Measurements from ENCODE around the gene RAB3C.
"Not testable (repeated sequence)": the region's sequence is repeated elsewhere in the genome, so short reads cannot be mapped to it uniquely, and the experiment has no call there.

Gene RAB3C

GRCh38 chr5:58582803-58583491 lies at the start of gene RAB3C:
TSS of gene RAB3C (plus strand) at chr5:58583075. CDS start at chr5:58583209, 134 bp downstream.
- peak; percentile 67 for DNase-seq (ENCODE audit: extremely low read depth, insufficient read length)
- TF ChIP-seq CTCF (IDR thresholded peaks at IDR 0.05; ENCODE audit: insufficient read depth, low read length, poor library complexity, severe bottlenecking) = no peak
- Histone ChIP-seq H3K27me3 (replicated peaks; ENCODE audit: control insufficient read depth, insufficient read depth, low read length) (peaks cover 3% of the 10 kb centered on the region), H3K4me3 (replicated peaks; ENCODE audit: low read depth, low read length) (peak within 1 kb of the TSS; percentile 51), H3K36me3 (ENCODE audit: control insufficient read depth, insufficient read depth, low read length) (no peaks in the 10 kb centered on the region)

- not testable (repeated sequence) for H3K4me3 ChIP-seq (replicated peaks; ENCODE audit: low read depth, low read length); H3K36me3 ChIP-seq (ENCODE audit: control insufficient read depth, insufficient read depth, low read length); H3K27me3 ChIP-seq (replicated peaks; ENCODE audit: control insufficient read depth, insufficient read depth, low read length); DNase-seq (ENCODE audit: extremely low read depth, insufficient read length)
Measured at GRCh38 chr5:58541935-58542334, 40.9 kb upstream of the RAB3C start.

- DNase-seq (ENCODE audit: extremely low read depth, insufficient read length) = no peak
- no peaks in the 10 kb centered on the region for H3K27me3 ChIP-seq (replicated peaks; ENCODE audit: control insufficient read depth, insufficient read depth, low read length)
- no peak for TF ChIP-seq CTCF (IDR thresholded peaks at IDR 0.05; ENCODE audit: insufficient read depth, low read length, poor library complexity, severe bottlenecking)
Measured at GRCh38 chr5:58542709-58543108, 40.2 kb upstream of the RAB3C start.

DNA sequence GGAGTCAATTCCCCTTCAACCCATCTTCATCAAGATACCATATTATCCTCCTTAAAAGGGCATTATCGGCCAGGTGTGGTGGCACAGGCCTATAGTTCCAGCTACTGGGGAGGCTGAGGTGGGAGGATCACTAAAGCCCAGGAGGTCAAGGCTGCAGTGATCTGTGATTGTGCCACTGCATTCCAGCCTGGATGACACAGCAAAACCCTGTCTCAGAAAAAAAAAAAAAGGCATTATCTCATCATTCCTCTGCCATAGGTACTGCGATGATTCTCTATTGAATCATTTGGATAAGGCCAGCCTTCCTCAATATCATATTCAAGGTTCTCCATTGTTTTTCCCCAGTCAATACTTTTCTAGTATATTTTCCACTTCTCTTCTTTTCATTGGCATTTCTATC lies 39.2 kb upstream of the RAB3C start:
- no peak for DNase-seq (ENCODE audit: extremely low read depth, insufficient read length)
- TF ChIP-seq CTCF (IDR thresholded peaks at IDR 0.05; ENCODE audit: insufficient read depth, low read length, poor library complexity, severe bottlenecking) = no peak
- H3K4me3 ChIP-seq (replicated peaks; ENCODE audit: low read depth, low read length) = no peak overlapping the region

More at GRCh38 chr5:58542709-58543108, 40.2 kb upstream of the RAB3C start:
- Histone ChIP-seq H3K36me3 (ENCODE audit: control insufficient read depth, insufficient read depth, low read length) (no peaks in the 10 kb centered on the region), H3K4me3 (replicated peaks; ENCODE audit: low read depth, low read length) (no peak overlapping the region)

DNA sequence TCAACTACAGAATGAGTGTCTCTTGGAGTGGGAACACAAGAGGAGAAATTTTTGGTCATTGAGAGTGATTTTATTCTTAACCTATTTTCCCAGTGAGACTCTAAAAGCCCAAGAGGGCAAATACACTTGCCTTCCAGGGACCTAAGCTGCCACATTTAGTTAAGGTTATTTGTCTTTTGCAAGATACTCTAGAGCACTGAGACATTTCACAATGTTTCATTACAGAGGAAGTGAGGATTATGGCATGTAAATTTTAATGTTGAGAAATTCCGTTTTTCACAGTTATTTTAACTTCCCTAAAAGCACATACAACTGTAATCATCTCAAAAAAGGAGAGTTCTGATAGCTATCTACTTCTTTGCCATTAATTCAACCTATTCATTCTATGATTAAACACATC lies 38.7 kb upstream of the RAB3C start:
- Histone ChIP-seq H3K36me3 (ENCODE audit: control insufficient read depth, insufficient read depth, low read length) (no peaks in the 10 kb centered on the region), H3K27me3 (replicated peaks; ENCODE audit: control insufficient read depth, insufficient read depth, low read length) (no peaks in the 10 kb centered on the region), H3K4me3 (replicated peaks; ENCODE audit: low read depth, low read length) (no peak overlapping the region)
- DNase-seq (ENCODE audit: extremely low read depth, insufficient read length) = no peak
- TF ChIP-seq CTCF (IDR thresholded peaks at IDR 0.05; ENCODE audit: insufficient read depth, low read length, poor library complexity, severe bottlenecking) = no peak

More for the DNA sequence above, 39.2 kb upstream of the RAB3C start:
- no peaks in the 10 kb centered on the region for H3K27me3 ChIP-seq (replicated peaks; ENCODE audit: control insufficient read depth, insufficient read depth, low read length)
- H3K36me3 ChIP-seq (ENCODE audit: control insufficient read depth, insufficient read depth, low read length) = no peaks in the 10 kb centered on the region

DNA sequence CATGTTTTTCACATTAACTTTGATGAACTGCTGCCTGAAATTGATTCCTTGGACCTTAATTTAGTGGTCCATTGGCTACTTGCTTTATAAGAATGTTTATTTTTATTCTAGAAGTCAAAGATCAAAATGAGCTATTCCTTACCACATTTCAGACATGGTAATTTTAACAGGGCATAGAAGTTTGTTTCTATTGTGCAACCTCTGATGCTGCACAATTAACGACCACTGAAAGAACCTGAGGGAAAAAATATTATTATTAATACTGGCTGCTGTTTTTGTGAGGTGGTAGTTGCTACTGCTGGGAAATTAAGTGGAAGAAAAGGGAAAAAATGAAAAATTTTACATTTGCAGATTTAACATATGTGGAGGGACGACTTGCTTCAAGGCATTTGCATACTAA lies 37.9 kb upstream of the RAB3C start:
- no peak for DNase-seq (ENCODE audit: extremely low read depth, insufficient read length)
- Histone ChIP-seq H3K27me3 (replicated peaks; ENCODE audit: control insufficient read depth, insufficient read depth, low read length) (no peaks in the 10 kb centered on the region), H3K4me3 (replicated peaks; ENCODE audit: low read depth, low read length) (no peak overlapping the region), H3K36me3 (ENCODE audit: control insufficient read depth, insufficient read depth, low read length) (no peaks in the 10 kb centered on the region)
- TF ChIP-seq CTCF (IDR thresholded peaks at IDR 0.05; ENCODE audit: insufficient read depth, low read length, poor library complexity, severe bottlenecking) = no peak
